Adrenal gland (tissue), 12 donors: ENCODE data around the gene TOMM20. TPM values are rescaled to one million over a fixed set of nuclear protein-coding genes. Genes with fewer than 3 reads are reported as not detected.

Source experiments
- DNase-seq, 7 donors: peaks; one replicate each; pipeline ENCODE4 v3.0.0-alpha.2; 2019 to 2020
- H3K27ac ChIP-seq, 5 donors: fragments of 200-600 bp; sonication (generic) in 4 of 5; 1 replicate in 3 of 5; 2 replicates in 2 of 5; pipeline versions ENCODE4 v1.5.1 to v1.8.0; 2016 to 2020; ENCODE audit warnings: mild to moderate bottlenecking in 1 of 5
- H3K27me3 ChIP-seq: fragments of 200-600 bp; 2 replicates; pipeline ENCODE4 v1.8.0; 2021
- H3K36me3 ChIP-seq, 2 donors: fragments of 200-600 bp; replicated peaks in 1 of 2; 1 replicate in 1 of 2; 2 replicates in 1 of 2; pipeline versions ENCODE4 v1.5.1 to v1.8.0; 2018 to 2022
- H3K4me1 ChIP-seq, 2 donors: fragments of 200-600 bp; replicated peaks in 1 of 2; 1 replicate in 1 of 2; 2 replicates in 1 of 2; pipeline versions ENCODE4 v1.5.1 to v1.8.0; 2018 to 2021
- H3K4me3 ChIP-seq, 4 donors: fragments of 200-600 bp; sonication (generic) in 3 of 4; one replicate each; pipeline ENCODE4 v1.5.1; 2016 to 2018
- H3K9me3 ChIP-seq, 3 donors: fragments of 200-600 bp; sonication (generic) in 1 of 3; replicated peaks in 1 of 3; 1 replicate in 2 of 3; 2 replicates in 1 of 3; pipeline versions ENCODE4 v1.5.1 to v1.8.0; 2016 to 2021
- CTCF ChIP-seq, 6 experiments: fragments of 450-650 bp in 4 of 6; fragments of 200-600 bp in 2 of 6; sonication (generic) in 1 of 6; IDR thresholded peaks; 1 replicate in 5 of 6; 2 replicates in 1 of 6; pipeline versions ENCODE4 v1.5.1 to v1.8.0; 2016 to 2021; ENCODE audit warnings: antibody characterized with exemption in 6 of 6, mild to moderate bottlenecking in 2 of 6, moderate library complexity in 1 of 6
- POLR2A ChIP-seq, 2 donors: fragments of 450-650 bp; IDR thresholded peaks; one replicate each; pipeline ENCODE4 v1.6.1; 2017; ENCODE audit warnings: antibody characterized with exemption in 2 of 2, mild to moderate bottlenecking in 2 of 2, moderate library complexity in 1 of 2
- WGBS, 4 donors: extraction: QIAGEN DNeasy Blood & Tissue Kit in 2 of 4; methylation state at CpG; one replicate each; pipeline versions ENCODE4 v1.1.5 to v1.1.7; 2013 to 2017; 5-methylcytosine and 5-hydroxymethylcytosine counted together
- intact Hi-C, 2 donors: fragments of 100-400 bp; cut with DNase I; formaldehyde crosslinking; loops; one replicate each; pipeline versions ENCODE4 v1.14.1 to v1.15.0; 2022 to 2023
- polyA plus RNA-seq, 3 donors: library from polyadenylated mRNA; stranded (reverse); fragments of 200-250 nt in 2 of 3; fragments of 350-450 nt in 1 of 3; fragmentation: Illumina TruSeq in 1 of 3; extraction: RNeasy Lipid Tissue Mini Kit (QIAGEN cat#74804) in 1 of 3; gene quantifications; one replicate each; pipeline ENCODE4 v1.2.3, GENCODE V29; 2013 to 2014
- total RNA-seq, 9 donors: library from RNA; depleted of rRNA in 4 of 9; stranded (reverse); fragments of >200 nt in 4 of 9; fragments of 120-200 nt in 1 of 9; fragmentation: NEBNext Ultra II Directional in 1 of 9; extraction: Animal tissue kit (Norgen Biotek cat#: 25700) in 1 of 9; gene quantifications; one replicate each; pipeline versions ENCODE4 v1.1.0 to v1.2.4, GENCODE V29; 2013 to 2023
- donor health status: healthy with polysubstance abuse.
- donor health status: Bipolar disorder and iron deficiency.
- donor health status: DM: yes; HTN: yes; CAD: no.
- donor health status: DM: no; HTN: no; CAD: no.
- donor health status: DM: no; HTN: no; CAD: no.
- donor health status: DM: yes; HTN: yes; CAD: no.

Gene TOMM20
- total and polyA plus RNA-seq, 12 donors: 61.7 to 144 (median 106) TPM

GRCh38 chr1:235102259-235102582 lies 26.4 kb downstream of the TOMM20 start:
- TF ChIP-seq POLR2A (IDR thresholded peaks at IDR 0.05): no peak
- TF ChIP-seq CTCF (IDR thresholded peaks at IDR 0.05): no peak
- Histone ChIP-seq H3K9me3 (no peaks in the 10 kb centered on the region), H3K4me3 (no peak overlapping the region), H3K27ac (no peak overlapping the region), H3K4me1 (no peaks in the 10 kb centered on the region), H3K36me3 (no peaks in the 10 kb centered on the region), H3K27me3 (no peaks in the 10 kb centered on the region)
- intact Hi-C loops: no loop called here
- DNase-seq: peak in 1 of 7 donors; percentile 15
- WGBS, 4 donors: 85 to 95% (median 89%) methylated on average over 3 of the region's 3 CpGs

GRCh38 chr1:235101558-235102258 lies 26.9 kb downstream of the TOMM20 start:
- TF ChIP-seq CTCF (IDR thresholded peaks at IDR 0.05): no peak
- no peak for TF ChIP-seq POLR2A (IDR thresholded peaks at IDR 0.05)
- Histone ChIP-seq H3K4me1 (no peaks in the 10 kb centered on the region), H3K4me3 (no peak overlapping the region), H3K27ac (no peak overlapping the region), H3K36me3 (no peaks in the 10 kb centered on the region), H3K9me3 (no peaks in the 10 kb centered on the region), H3K27me3 (no peaks in the 10 kb centered on the region)
- 68 to 80% (median 77%) methylated on average over 4 to 5 of the region's 5 CpGs for WGBS, 4 donors
- intact Hi-C loops: no loop called here
- DNase-seq: peak in 3 of 7 donors; percentile 29 to 49 (median 32)

GRCh38 chr1:235100194-235100772 lies 28.4 kb downstream of the TOMM20 start:
- Histone ChIP-seq H3K4me3 (no peak overlapping the region), H3K9me3 (no peaks in the 10 kb centered on the region), H3K4me1 (no peaks in the 10 kb centered on the region), H3K27me3 (no peaks in the 10 kb centered on the region), H3K27ac (no peak overlapping the region), H3K36me3 (no peaks in the 10 kb centered on the region)
- intact Hi-C loops: no loop called here
- TF ChIP-seq CTCF (IDR thresholded peaks at IDR 0.05) (no peak), POLR2A (IDR thresholded peaks at IDR 0.05) (no peak)
- DNase-seq: peak in 1 of 7 donors; percentile 50
- 69 to 87% (median 76%) methylated on average over 11 to 13 of the region's 13 CpGs for WGBS, 4 donors

- Histone ChIP-seq H3K36me3 (no peaks in the 10 kb centered on the region), H3K9me3 (no peaks in the 10 kb centered on the region), H3K4me1 (peaks cover 0 to under 1% of the 10 kb centered on the region in 2 donors), H3K27me3 (no peaks in the 10 kb centered on the region), H3K27ac (no peak overlapping the region), H3K4me3 (no peak overlapping the region)
- WGBS, 4 donors: 94 to 95% (median 94%) methylated on average over 9 of the region's 9 CpGs
- TF ChIP-seq CTCF (IDR thresholded peaks at IDR 0.05) (no peak), POLR2A (IDR thresholded peaks at IDR 0.05) (no peak)
- peak in 1 of 7 donors; percentile 45 for DNase-seq
- intact Hi-C loops: loop anchor here in 1 of 2 donors (10.0 kb wide), 1 partner anchor 316 kb away; no protein-coding TSS in a partner anchor
Measured at GRCh38 chr1:235098991-235099390, 29.6 kb downstream of the TOMM20 start.
